AG09309 (cell line): ENCODE measurements around the gene TSSK6.

Source experiments
- DNase-seq: peaks from one replicate; pipeline ENCODE4 v3.0.0-alpha.2; 2010; ENCODE audit warnings: low read depth
- H3K4me3 ChIP-seq: 2 replicates; pipeline ENCODE4 v1.5.1; 2011; ENCODE audit warnings: mild to moderate bottlenecking, low read depth, low read length, moderate library complexity; ENCODE audit not compliant: control insufficient read depth
- TF ChIP-seq, protein P1 (sequence below): IDR thresholded peaks from 2 replicates; pipeline ENCODE4 v1.5.1; 2011; ENCODE audit warnings: mild to moderate bottlenecking, low read depth, low read length, inconsistent platforms; ENCODE audit not compliant: insufficient read depth, control insufficient read depth; ENCODE audit errors: missing control alignments

The TSSK6 gene

GRCh38 chr19:19520989-19521388, 5.6 kb upstream of the TSSK6 start:
- DNase-seq: no peak
- H3K4me3 ChIP-seq: no peak overlapping the region
- TF ChIP-seq, protein P1, sequence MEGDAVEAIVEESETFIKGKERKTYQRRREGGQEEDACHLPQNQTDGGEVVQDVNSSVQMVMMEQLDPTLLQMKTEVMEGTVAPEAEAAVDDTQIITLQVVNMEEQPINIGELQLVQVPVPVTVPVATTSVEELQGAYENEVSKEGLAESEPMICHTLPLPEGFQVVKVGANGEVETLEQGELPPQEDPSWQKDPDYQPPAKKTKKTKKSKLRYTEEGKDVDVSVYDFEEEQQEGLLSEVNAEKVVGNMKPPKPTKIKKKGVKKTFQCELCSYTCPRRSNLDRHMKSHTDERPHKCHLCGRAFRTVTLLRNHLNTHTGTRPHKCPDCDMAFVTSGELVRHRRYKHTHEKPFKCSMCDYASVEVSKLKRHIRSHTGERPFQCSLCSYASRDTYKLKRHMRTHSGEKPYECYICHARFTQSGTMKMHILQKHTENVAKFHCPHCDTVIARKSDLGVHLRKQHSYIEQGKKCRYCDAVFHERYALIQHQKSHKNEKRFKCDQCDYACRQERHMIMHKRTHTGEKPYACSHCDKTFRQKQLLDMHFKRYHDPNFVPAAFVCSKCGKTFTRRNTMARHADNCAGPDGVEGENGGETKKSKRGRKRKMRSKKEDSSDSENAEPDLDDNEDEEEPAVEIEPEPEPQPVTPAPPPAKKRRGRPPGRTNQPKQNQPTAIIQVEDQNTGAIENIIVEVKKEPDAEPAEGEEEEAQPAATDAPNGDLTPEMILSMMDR: no peak

DNA sequence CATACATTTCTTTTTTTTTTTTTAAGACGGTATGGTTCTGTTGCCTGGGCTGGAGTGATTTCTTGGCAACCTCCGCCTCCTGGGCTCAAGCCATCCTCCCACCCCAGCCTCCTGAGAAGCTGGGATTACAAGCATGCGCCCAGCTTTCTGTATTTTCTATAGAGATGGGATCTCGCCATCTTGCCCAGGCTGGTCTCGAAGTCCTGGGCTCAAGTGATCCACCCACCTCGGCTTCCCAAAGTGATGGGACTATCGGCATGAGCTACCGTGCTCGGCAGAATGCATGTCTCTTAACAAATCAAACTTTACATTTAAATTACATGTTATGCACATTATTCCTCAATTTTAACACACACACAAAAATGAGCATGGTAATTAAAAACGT, 1.9 kb upstream of the TSSK6 start:
- DNase-seq: no peak
- no peak overlapping the region for H3K4me3 ChIP-seq
- TF ChIP-seq, protein P1: no peak

GRCh38 chr19:19515642-19516519, 533 bp upstream of the TSSK6 start, which contains the start of gene NDUFA13:
TSS of gene NDUFA13 (plus strand) at chr19:19516225. CDS start at chr19:19516239, 14 bp downstream.
- TF ChIP-seq, protein P1: peak; percentile 31
- peak; percentile 43 for DNase-seq
- H3K4me3 ChIP-seq: peak within 1 kb of the TSS; percentile 87

DNA sequence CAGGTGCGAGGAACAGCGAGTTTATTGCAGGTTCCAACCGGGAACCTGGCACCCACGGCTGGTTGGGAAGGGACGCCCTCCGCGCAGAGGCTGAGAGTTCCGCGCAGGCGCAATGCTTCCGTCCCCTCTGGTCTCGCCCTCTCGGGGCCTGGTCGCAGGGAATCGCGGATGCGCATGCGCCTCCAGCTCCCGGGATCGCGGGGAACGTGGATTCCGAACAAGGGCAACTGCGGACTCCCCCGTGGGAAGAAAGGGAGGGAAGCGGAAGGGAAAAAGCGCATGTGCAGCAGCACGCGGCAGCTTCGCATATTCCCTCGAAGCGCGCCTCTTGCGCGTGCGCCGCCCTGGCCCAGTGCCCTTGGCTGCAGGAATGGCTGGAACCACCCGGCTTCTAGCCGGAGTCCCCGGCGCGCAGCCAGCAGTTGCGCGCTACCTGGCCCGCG, 1.1 kb downstream of the TSSK6 start:
- TF ChIP-seq, protein P1: no peak
- no peak overlapping the region for H3K4me3 ChIP-seq
- no peak for DNase-seq

- TF ChIP-seq, protein P1: no peak
- no peak overlapping the region for H3K4me3 ChIP-seq
- DNase-seq: no peak
These were observed 1.7 kb downstream of the TSSK6 start for GRCh38 chr19:19513682-19514081.

DNA sequence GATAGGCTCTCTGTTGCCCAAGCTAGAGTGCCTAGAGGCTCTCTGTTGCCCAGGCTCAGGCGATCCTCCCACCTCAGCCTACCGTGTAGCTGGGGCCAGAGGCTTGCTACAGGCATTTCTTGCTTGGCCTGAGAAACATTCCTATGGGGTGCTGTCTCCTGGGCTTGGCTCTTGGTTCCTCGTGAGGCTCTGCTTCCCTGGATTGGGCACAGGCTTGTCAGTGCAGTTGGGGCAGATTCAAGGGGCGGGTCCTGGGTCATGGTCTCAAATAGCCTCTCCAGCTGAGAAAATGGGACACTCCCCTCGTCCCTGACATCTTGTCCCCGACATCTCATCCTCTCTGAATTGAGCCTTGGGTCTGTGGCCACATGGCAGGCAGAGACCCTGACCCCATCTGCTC, 4.9 kb downstream of the TSSK6 start:
- no peak overlapping the region for H3K4me3 ChIP-seq
- DNase-seq: no peak
- TF ChIP-seq, protein P1: no peak
